ENCODE results near the gene GGPS1.
"Not testable (repeated sequence)": the region's sequence is repeated elsewhere in the genome, so short reads cannot be mapped to it uniquely, and the experiment has no call there.

Gene GGPS1

GRCh38 chr1:235341334-235341733 lies 13.0 kb downstream of the GGPS1 start:
- no peak for DNase-seq

- no peak for DNase-seq
Measured at GRCh38 chr1:235342039-235342438, 13.7 kb downstream of the GGPS1 start.

- no peak for DNase-seq
Measured at GRCh38 chr1:235342471-235342870, 14.1 kb downstream of the GGPS1 start.

- no peak for DNase-seq
Measured at GRCh38 chr1:235343726-235344125, 15.4 kb downstream of the GGPS1 start.

DNA sequence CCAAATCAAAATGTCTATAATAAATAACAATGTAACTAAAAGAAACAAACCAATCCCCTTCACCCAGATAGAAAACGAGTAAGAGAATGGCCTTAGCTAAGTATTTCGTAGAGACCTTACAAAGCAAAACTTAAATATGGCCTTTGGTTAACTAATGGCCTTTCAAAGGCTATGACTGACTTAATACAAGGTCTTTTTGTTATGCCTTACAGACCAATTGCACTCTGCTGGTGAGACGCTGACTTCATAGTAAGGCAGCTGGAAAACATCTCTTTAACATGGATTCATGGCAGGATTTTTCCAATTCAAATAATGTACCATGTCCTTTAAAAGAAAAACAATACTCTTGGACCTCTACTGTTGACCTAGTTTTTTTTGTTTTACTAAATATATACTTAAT lies 23.1 kb downstream of the GGPS1 start:
- DNase-seq, result no peak

GRCh38 chr1:235351898-235352297 lies 23.5 kb downstream of the GGPS1 start:
- no peak for DNase-seq

GRCh38 chr1:235357485-235358373 lies 29.4 kb downstream of the GGPS1 start:
- no peak for DNase-seq

DNA sequence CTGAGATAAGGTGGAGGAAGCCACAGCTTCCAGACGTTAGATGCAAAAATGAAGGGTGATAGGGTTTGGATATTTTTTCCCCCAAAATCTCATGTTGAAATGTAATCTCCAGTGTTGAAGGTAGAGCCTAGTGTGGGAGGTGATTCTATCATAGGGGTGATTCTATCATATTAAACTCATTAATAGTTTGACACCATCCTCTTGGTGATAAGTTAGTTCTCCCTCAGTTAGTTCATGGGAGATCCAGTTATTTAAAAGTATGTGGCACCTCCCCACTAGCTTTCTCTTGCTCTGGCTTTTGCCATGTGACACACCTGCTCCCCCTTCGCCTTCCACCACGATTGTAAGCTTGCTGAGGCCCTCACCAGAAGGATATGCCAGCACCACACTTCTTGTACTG lies 30.5 kb downstream of the GGPS1 start:
- no peak for DNase-seq

GRCh38 chr1:235364189-235364588 lies 35.8 kb downstream of the GGPS1 start:
- DNase-seq, result not testable (repeated sequence)

- no peak for DNase-seq
Measured at GRCh38 chr1:235366286-235366685, 37.9 kb downstream of the GGPS1 start.

GRCh38 chr1:235367000-235367908 lies 38.9 kb downstream of the GGPS1 start, which contains the start of gene TBCE:
Gene TBCE, plus strand, starts transcription at chr1:235367427. Its CDS starts 12,623 bp downstream, at chr1:235380050.
- peak; percentile 68 for DNase-seq

- no peak for DNase-seq
Measured at GRCh38 chr1:235368428-235368827, 40.1 kb downstream of the GGPS1 start.

- no peak for DNase-seq
Measured at GRCh38 chr1:235369802-235370201, 41.4 kb downstream of the GGPS1 start.

- no peak for DNase-seq
Measured at GRCh38 chr1:235375919-235376605, 47.7 kb downstream of the GGPS1 start.

DNA sequence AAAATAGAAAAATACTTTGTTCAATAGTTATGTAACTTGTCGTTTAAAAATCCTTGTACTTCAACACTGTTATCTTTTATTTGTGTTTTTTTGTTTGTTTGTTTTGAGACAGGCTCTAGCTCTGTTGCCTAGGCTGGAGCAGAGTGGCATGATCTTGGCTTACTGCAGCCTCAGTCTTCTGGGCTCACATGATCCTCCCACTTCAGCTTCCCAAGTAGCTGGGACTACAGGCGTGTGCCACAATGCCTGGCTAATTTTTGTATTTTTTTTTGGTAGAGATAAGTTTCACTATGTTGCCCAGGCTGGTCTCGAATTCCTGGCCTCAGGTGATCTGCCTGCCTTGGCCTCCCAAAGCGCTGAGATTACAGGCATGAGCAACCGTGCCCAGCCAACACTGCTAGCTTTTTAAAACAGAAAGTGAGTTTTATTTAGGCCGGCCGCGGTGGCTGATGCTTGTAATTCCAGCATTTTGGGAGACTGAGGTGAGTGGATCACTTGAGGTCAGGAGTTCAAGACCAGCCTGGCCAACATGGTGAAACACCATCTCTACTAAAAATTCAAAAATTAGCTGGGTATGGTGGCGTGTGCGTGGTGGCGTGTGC lies 49.9 kb downstream of the GGPS1 start:
- not testable (repeated sequence) for DNase-seq

DNA sequence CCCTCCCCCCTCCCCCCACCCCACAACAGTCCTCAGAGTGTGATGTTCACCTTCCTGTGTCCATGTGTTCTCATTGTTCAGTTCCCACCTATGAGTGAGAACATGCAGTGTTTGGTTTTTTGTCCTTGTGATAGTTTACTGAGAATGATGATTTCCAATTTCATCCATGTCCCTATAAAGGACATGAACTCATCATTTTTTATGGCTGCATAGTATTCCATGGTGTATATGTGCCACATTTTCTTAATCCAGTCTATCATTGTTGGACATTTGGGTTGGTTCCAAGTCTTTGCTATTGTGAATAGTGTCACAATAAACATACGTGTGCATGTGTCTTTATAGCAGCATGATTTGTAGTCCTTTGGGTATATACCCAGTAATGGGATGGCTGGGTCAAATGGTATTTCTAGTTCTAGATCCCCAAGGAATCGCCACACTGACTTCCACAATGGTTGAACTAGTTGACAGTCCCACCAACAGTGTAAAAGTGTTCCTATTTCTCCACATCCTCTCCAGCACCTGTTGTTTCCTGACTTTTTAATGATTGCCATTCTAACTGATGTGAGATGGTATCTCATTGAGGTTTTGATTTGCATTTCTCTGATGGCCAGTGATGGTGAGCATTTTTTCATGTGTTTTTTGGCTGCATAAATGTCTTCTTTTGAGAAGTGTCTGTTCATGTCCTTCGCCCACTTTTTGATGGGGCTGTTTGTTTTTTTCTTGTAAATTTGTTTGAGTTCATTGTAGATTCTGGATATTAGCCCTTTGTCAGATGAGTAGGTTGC lies 53.8 kb downstream of the GGPS1 start:
- DNase-seq, result not testable (repeated sequence)

GRCh38 chr1:235385633-235386032 lies 57.3 kb downstream of the GGPS1 start:
- DNase-seq, result not testable (repeated sequence)

GRCh38 chr1:235391874-235392273 lies 63.5 kb downstream of the GGPS1 start:
- no peak for DNase-seq

All from effector CD8-positive, alpha-beta T cell (primary cell).